Omental fat pad (tissue), 4 donors: ENCODE data around the gene CWC22. TPM values are rescaled to one million over a fixed set of nuclear protein-coding genes. Genes with fewer than 3 reads are reported as not detected.
"Not testable (repeated sequence)": the region's sequence is repeated elsewhere in the genome, so short reads cannot be mapped to it uniquely, and the experiment has no call there.

Experiments
- ATAC-seq: fragments of 150-250 bp; one replicate; pipeline ENCODE4 v1.9.1; 2016; ENCODE audit warnings: mild to moderate bottlenecking, moderate library complexity; ENCODE audit not compliant: low FRiP score
- DNase-seq: peaks from one replicate; pipeline ENCODE4 v3.0.0-alpha.2; 2019; ENCODE audit warnings: low spot score
- CTCF ChIP-seq, 3 donors: fragments of 450-650 bp; IDR thresholded peaks; one replicate each; pipeline ENCODE4 v1.5.1; 2016 to 2017; ENCODE audit warnings: antibody characterized with exemption in 3 of 3, mild to moderate bottlenecking in 3 of 3, moderate library complexity in 2 of 3
- total RNA-seq, 4 donors: library from RNA; depleted of rRNA; stranded (reverse); fragments of >200 nt; gene quantifications; one replicate each; pipeline ENCODE4 v1.1.0, GENCODE V29; 2016

Gene CWC22
- total RNA-seq, 4 donors from 2014 or later, result 16.4 to 21.8 (median 18.2) TPM

- TF ChIP-seq CTCF (IDR thresholded peaks at IDR 0.05), result no peak
- no peak for ATAC-seq
- DNase-seq, result no peak
Measured at GRCh38 chr2:179974761-179975160, 32.3 kb downstream of the CWC22 start.

GRCh38 chr2:179966778-179967394, 40.2 kb downstream of the CWC22 start:
- DNase-seq, result no peak
- no peak for ATAC-seq
- TF ChIP-seq CTCF (IDR thresholded peaks at IDR 0.05), result no peak

- DNase-seq (no peak), ATAC-seq (no peak)
- TF ChIP-seq CTCF (IDR thresholded peaks at IDR 0.05), result no peak
Measured at GRCh38 chr2:179965291-179966258, 41.5 kb downstream of the CWC22 start.

GRCh38 chr2:179963626-179964025, 43.5 kb downstream of the CWC22 start:
- DNase-seq (no peak), ATAC-seq (peak; percentile 81)
- no peak for TF ChIP-seq CTCF (IDR thresholded peaks at IDR 0.05)

- ATAC-seq, DNase-seq: not testable (repeated sequence)
Measured at GRCh38 chr2:179958251-179958650, 48.8 kb downstream of the CWC22 start.

GRCh38 chr2:179954026-179954425, 53.1 kb downstream of the CWC22 start:
- no peak for DNase-seq
- no peak for ATAC-seq
- TF ChIP-seq CTCF (IDR thresholded peaks at IDR 0.05), result no peak

- ATAC-seq (no peak), DNase-seq (no peak)
- TF ChIP-seq CTCF (IDR thresholded peaks at IDR 0.05), result no peak
Measured at GRCh38 chr2:179953359-179953758, 53.7 kb downstream of the CWC22 start.
